UCSD-AML1 (cell line): Measurements from ENCODE around the gene AOPEP.

Experiments
- DNase-seq: peaks from one replicate; lab custom pipeline; 2025; ENCODE audit not compliant: unreplicated experiment; lab: John Stamatoyannopoulos, UW

Gene AOPEP

GRCh38 chr9:94887721-94888120, 161.2 kb downstream of the AOPEP start:
- no peak for DNase-seq

GRCh38 chr9:94888775-94889174, 162.3 kb downstream of the AOPEP start:
- DNase-seq = no peak

GRCh38 chr9:94889628-94890027, 163.1 kb downstream of the AOPEP start:
- DNase-seq = no peak

- no peak for DNase-seq
These were observed 164.7 kb downstream of the AOPEP start for GRCh38 chr9:94891183-94891582.

GRCh38 chr9:94892675-94893074, 166.2 kb downstream of the AOPEP start:
- DNase-seq = no peak

GRCh38 chr9:94894094-94894699, 167.7 kb downstream of the AOPEP start:
- no peak for DNase-seq

- no peak for DNase-seq
These were observed 169.2 kb downstream of the AOPEP start for GRCh38 chr9:94895668-94896067.

- DNase-seq = no peak
These were observed 170.0 kb downstream of the AOPEP start for GRCh38 chr9:94896512-94896911.

- DNase-seq = no peak
These were observed 173.1 kb downstream of the AOPEP start for GRCh38 chr9:94899464-94900221.

GRCh38 chr9:94900222-94901018, 173.9 kb downstream of the AOPEP start:
- DNase-seq = no peak

- no peak for DNase-seq
These were observed 174.5 kb downstream of the AOPEP start for GRCh38 chr9:94901019-94901363.

GRCh38 chr9:94903961-94904421, 177.5 kb downstream of the AOPEP start:
- no peak for DNase-seq

GRCh38 chr9:94904806-94905205, 178.3 kb downstream of the AOPEP start:
- no peak for DNase-seq

- DNase-seq = no peak
These were observed 179.1 kb downstream of the AOPEP start for GRCh38 chr9:94905606-94906005.

GRCh38 chr9:94906181-94906580, 179.7 kb downstream of the AOPEP start:
- no peak for DNase-seq

- no peak for DNase-seq
These were observed 180.2 kb downstream of the AOPEP start for GRCh38 chr9:94906713-94907112.

- DNase-seq = no peak
These were observed 180.9 kb downstream of the AOPEP start for GRCh38 chr9:94907264-94907936.

GRCh38 chr9:94908011-94908563, 181.6 kb downstream of the AOPEP start:
- DNase-seq = no peak

GRCh38 chr9:94908583-94909249, 182.2 kb downstream of the AOPEP start:
- DNase-seq = no peak

- DNase-seq = no peak
These were observed 182.9 kb downstream of the AOPEP start for GRCh38 chr9:94909250-94909894.
